GM13976 (cell line): Measurements from ENCODE around the gene ANKS6.

Experiments
- DNase-seq: peaks from one replicate; pipeline ENCODE4 v3.0.0; 2012; ENCODE audit warnings: low spot score
- CTCF ChIP-seq: IDR thresholded peaks from 2 replicates; pipeline ENCODE4 v1.5.1; 2012; ENCODE audit warnings: borderline replicate concordance, mild to moderate bottlenecking; ENCODE audit not compliant: insufficient read depth; ENCODE audit errors: extremely low read depth, missing control alignments, control extremely low read depth
- in situ Hi-C: fragments of 300-500 bp; cut with MboI; formaldehyde crosslinking; loops from one replicate; pipeline ENCODE4 v1.12.0; 2022; ENCODE audit warnings: low sequenced_read_pairs, mixed read lengths, inconsistent platforms; ENCODE audit not compliant: unreplicated experiment

Gene ANKS6

GRCh38 chr9:98837516-98837915 lies 41.2 kb upstream of the ANKS6 start:
- in situ Hi-C loops = no loop called here

GRCh38 chr9:98836206-98836605 lies 39.9 kb upstream of the ANKS6 start:
- no peak for DNase-seq
- no peak for TF ChIP-seq CTCF
- in situ Hi-C loops = no loop called here

More at GRCh38 chr9:98837516-98837915, 41.2 kb upstream of the ANKS6 start:
- TF ChIP-seq CTCF = no peak
- DNase-seq = no peak

GRCh38 chr9:98834386-98834785 lies 38.0 kb upstream of the ANKS6 start:
- no peak for TF ChIP-seq CTCF
- in situ Hi-C loops = no loop called here
- DNase-seq = no peak

GRCh38 chr9:98833090-98833956 lies 37.0 kb upstream of the ANKS6 start:
- no peak for DNase-seq
- in situ Hi-C loops = no loop called here
- no peak for TF ChIP-seq CTCF

- in situ Hi-C loops = no loop called here
- TF ChIP-seq CTCF = no peak
- DNase-seq = no peak
These were observed 36.4 kb upstream of the ANKS6 start for GRCh38 chr9:98832768-98833089.

GRCh38 chr9:98831696-98832095 lies 35.3 kb upstream of the ANKS6 start:
- in situ Hi-C loops = no loop called here

More at GRCh38 chr9:98831696-98832095, 35.3 kb upstream of the ANKS6 start:
- TF ChIP-seq CTCF = no peak
- DNase-seq = no peak
